HG02870 (cell line): ENCODE results near the gene FGR.

Experiments
- ATAC-seq: cut with Tn5 transposase; IDR thresholded peaks from one replicate; pipeline ENCODE4 v1.9.1; 2021; ENCODE audit warnings: mild to moderate bottlenecking, moderate library complexity; ENCODE audit not compliant: unreplicated experiment

The FGR gene

GRCh38 chr1:27589841-27590426 lies 45.1 kb downstream of the FGR start:
- no peak for ATAC-seq

GRCh38 chr1:27589441-27589840 lies 45.5 kb downstream of the FGR start:
- ATAC-seq = no peak

- no peak for ATAC-seq
Measured at GRCh38 chr1:27588256-27589232, 46.4 kb downstream of the FGR start.

- no peak for ATAC-seq
Measured at GRCh38 chr1:27585684-27586083, 49.3 kb downstream of the FGR start.

GRCh38 chr1:27584453-27584852 lies 50.5 kb downstream of the FGR start:
- ATAC-seq = no peak

GRCh38 chr1:27583479-27583878 lies 51.5 kb downstream of the FGR start:
- no peak for ATAC-seq

- no peak for ATAC-seq
Measured at GRCh38 chr1:27581823-27582243, 53.2 kb downstream of the FGR start.

GRCh38 chr1:27577504-27578188 lies 57.3 kb downstream of the FGR start:
- no peak for ATAC-seq

- no peak for ATAC-seq
Measured at GRCh38 chr1:27576806-27577227, 58.2 kb downstream of the FGR start.

- ATAC-seq = no peak
Measured at GRCh38 chr1:27575840-27576331, 59.1 kb downstream of the FGR start.

- no peak for ATAC-seq
Measured at GRCh38 chr1:27574871-27575831, 59.8 kb downstream of the FGR start.

GRCh38 chr1:27574001-27574781 lies 60.8 kb downstream of the FGR start:
- no peak for ATAC-seq

- ATAC-seq = no peak
Measured at GRCh38 chr1:27572679-27573426, 62.1 kb downstream of the FGR start.

GRCh38 chr1:27572019-27572678 lies 62.8 kb downstream of the FGR start:
- no peak for ATAC-seq

GRCh38 chr1:27571439-27572018 lies 63.5 kb downstream of the FGR start:
- no peak for ATAC-seq

GRCh38 chr1:27570784-27571183 lies 64.2 kb downstream of the FGR start:
- ATAC-seq = no peak

- ATAC-seq = no peak
Measured at GRCh38 chr1:27570356-27570755, 64.6 kb downstream of the FGR start.
